H1 (cell line): Measurements from ENCODE around the gene WASL.

Experiments used
- POLR2A ChIP-seq, 2 experiments: IDR thresholded peaks; 1 replicate in 1 of 2; 2 replicates in 1 of 2; pipeline ENCODE4 v1.6.1; 2011; ENCODE audit warnings: low read depth in 2 of 2, low read length in 2 of 2, mild to moderate bottlenecking in 2 of 2; ENCODE audit errors: control extremely low read depth in 1 of 2
- RAD21 ChIP-seq, 2 experiments: IDR thresholded peaks in 1 of 2; conservative IDR thresholded peaks in 1 of 2; 2 replicates each; pipeline ENCODE4 v1.6.1; 2011; ENCODE audit warnings: low read depth in 2 of 2, low read length in 2 of 2, improper control_type of control experiment in 1 of 2, inconsistent platforms in 1 of 2, mild to moderate bottlenecking in 1 of 2, moderate library complexity in 1 of 2
- ZNF274 ChIP-seq: IDR thresholded peaks from 2 replicates; pipeline ENCODE4 v1.7.0; 2012; ENCODE audit warnings: low read length, borderline replicate concordance; ENCODE audit errors: extremely low read depth

- TF ChIP-seq ZNF274 (no peak), RAD21 (IDR thresholded peaks at IDR 0.05 in 1 of 2, conservative IDR thresholded peaks at IDR 0.05 in 1 of 2; ENCODE audit: low read depth in 2 of 2, low read length in 2 of 2) (no peak), POLR2A (IDR thresholded peaks at IDR 0.05; ENCODE audit: control extremely low read depth in 1 of 2, low read depth in 2 of 2, low read length in 2 of 2) (no peak)
These were observed 19.6 kb downstream of the WASL start for GRCh38 chr7:123729218-123729578.
